ENCODE results near the gene EFCAB5.

Gene EFCAB5

DNA sequence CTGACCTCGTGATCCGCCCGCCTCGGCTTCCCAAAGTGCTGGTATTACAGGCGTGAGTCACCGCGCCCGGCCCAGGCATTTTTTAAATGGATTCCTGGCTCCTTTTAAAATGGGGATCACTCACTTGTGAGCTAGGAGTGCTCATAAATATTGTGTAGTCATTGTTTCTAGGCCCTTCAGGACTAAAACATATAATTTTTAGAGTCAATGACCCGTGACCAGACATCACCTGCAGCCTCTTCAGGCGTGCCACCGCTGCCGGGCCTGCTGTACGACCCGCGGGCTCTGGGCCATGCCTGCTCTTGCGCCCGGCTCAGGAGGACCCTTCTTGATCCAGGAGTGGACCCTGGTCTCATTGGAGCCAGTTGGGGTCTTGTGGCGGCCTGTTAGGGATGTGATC, 30.8 kb downstream of the EFCAB5 start:
- TF ChIP-seq GABPA (IDR thresholded peaks at IDR 0.05; ENCODE audit: low read depth) = no peak
- TF ChIP-seq POLR2AphosphoS5 (IDR thresholded peaks at IDR 0.05; ENCODE audit: low read depth) = no peak
- no peak for TF ChIP-seq SPI1 (IDR thresholded peaks at IDR 0.05; ENCODE audit: borderline replicate concordance, low read depth)
- TF ChIP-seq, protein P1, sequence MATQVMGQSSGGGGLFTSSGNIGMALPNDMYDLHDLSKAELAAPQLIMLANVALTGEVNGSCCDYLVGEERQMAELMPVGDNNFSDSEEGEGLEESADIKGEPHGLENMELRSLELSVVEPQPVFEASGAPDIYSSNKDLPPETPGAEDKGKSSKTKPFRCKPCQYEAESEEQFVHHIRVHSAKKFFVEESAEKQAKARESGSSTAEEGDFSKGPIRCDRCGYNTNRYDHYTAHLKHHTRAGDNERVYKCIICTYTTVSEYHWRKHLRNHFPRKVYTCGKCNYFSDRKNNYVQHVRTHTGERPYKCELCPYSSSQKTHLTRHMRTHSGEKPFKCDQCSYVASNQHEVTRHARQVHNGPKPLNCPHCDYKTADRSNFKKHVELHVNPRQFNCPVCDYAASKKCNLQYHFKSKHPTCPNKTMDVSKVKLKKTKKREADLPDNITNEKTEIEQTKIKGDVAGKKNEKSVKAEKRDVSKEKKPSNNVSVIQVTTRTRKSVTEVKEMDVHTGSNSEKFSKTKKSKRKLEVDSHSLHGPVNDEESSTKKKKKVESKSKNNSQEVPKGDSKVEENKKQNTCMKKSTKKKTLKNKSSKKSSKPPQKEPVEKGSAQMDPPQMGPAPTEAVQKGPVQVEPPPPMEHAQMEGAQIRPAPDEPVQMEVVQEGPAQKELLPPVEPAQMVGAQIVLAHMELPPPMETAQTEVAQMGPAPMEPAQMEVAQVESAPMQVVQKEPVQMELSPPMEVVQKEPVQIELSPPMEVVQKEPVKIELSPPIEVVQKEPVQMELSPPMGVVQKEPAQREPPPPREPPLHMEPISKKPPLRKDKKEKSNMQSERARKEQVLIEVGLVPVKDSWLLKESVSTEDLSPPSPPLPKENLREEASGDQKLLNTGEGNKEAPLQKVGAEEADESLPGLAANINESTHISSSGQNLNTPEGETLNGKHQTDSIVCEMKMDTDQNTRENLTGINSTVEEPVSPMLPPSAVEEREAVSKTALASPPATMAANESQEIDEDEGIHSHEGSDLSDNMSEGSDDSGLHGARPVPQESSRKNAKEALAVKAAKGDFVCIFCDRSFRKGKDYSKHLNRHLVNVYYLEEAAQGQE (IDR thresholded peaks at IDR 0.05; ENCODE audit: insufficient replicate concordance, low read depth) = no peak
- TF ChIP-seq, protein P2, sequence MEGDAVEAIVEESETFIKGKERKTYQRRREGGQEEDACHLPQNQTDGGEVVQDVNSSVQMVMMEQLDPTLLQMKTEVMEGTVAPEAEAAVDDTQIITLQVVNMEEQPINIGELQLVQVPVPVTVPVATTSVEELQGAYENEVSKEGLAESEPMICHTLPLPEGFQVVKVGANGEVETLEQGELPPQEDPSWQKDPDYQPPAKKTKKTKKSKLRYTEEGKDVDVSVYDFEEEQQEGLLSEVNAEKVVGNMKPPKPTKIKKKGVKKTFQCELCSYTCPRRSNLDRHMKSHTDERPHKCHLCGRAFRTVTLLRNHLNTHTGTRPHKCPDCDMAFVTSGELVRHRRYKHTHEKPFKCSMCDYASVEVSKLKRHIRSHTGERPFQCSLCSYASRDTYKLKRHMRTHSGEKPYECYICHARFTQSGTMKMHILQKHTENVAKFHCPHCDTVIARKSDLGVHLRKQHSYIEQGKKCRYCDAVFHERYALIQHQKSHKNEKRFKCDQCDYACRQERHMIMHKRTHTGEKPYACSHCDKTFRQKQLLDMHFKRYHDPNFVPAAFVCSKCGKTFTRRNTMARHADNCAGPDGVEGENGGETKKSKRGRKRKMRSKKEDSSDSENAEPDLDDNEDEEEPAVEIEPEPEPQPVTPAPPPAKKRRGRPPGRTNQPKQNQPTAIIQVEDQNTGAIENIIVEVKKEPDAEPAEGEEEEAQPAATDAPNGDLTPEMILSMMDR (IDR thresholded peaks at IDR 0.05; ENCODE audit: insufficient read depth, low read length) = no peak
- Histone ChIP-seq H3K4me3 (replicated peaks; ENCODE audit: insufficient read depth, low read length) (no peak overlapping the region), H3K27ac (replicated peaks) (no peak overlapping the region), H3K27me3 (ENCODE audit: insufficient read depth, poor library complexity, severe bottlenecking) (no peaks in the 10 kb centered on the region)
- DNase-seq (ENCODE audit: low read depth in 1 of 2, low spot score in 1 of 2) = no peak

DNA sequence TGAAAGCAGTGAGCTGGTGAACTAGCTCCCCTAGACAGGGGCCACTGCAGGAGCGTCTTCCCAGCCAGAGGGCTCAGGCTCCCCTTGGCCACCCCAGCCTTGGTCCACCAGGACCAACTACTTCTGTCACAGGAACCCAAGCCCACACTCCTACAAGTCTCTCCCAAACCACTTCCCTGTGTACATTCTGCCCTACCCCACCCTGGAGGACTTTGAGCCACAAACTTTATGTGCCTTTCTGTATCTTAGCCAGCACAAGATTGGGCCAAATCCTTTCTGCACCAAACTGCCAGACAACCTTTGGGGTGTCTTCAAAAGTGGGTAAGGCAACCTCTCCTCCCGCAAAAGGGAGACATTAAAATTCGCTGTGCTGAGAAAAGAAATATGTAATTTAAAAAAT, 31.6 kb downstream of the EFCAB5 start:
- Histone ChIP-seq H3K27ac (replicated peaks) (no peak overlapping the region), H3K27me3 (ENCODE audit: insufficient read depth, poor library complexity, severe bottlenecking) (no peaks in the 10 kb centered on the region), H3K4me3 (replicated peaks; ENCODE audit: insufficient read depth, low read length) (no peak overlapping the region)
- TF ChIP-seq, protein P1 (IDR thresholded peaks at IDR 0.05; ENCODE audit: insufficient replicate concordance, low read depth) = no peak
- TF ChIP-seq, protein P2 (IDR thresholded peaks at IDR 0.05; ENCODE audit: insufficient read depth, low read length) = no peak
- no peak for TF ChIP-seq GABPA (IDR thresholded peaks at IDR 0.05; ENCODE audit: low read depth)
- TF ChIP-seq SPI1 (IDR thresholded peaks at IDR 0.05; ENCODE audit: borderline replicate concordance, low read depth) = no peak
- TF ChIP-seq POLR2AphosphoS5 (IDR thresholded peaks at IDR 0.05; ENCODE audit: low read depth) = no peak
- no peak for DNase-seq (ENCODE audit: low read depth in 1 of 2, low spot score in 1 of 2)

DNA sequence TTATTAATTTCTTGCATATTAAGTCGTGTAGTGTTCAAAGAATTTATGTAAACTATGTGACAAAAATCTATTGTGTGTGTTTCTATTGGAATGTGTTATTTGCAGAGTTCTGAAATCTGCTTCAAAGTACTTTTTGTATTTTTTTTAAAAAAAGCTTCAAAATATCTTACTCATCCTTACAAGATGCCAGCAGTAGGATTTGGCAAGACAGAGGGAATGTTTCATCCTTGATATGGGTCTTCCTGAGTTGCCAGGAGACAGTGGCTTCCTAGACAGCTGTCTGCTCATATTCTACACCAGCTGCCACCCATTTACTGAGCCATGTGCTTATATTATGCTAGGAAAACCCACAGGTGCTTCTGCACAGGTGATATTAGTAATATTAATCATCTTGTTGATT, 36.4 kb downstream of the EFCAB5 start:
- Histone ChIP-seq H3K27me3 (ENCODE audit: insufficient read depth, poor library complexity, severe bottlenecking) (no peaks in the 10 kb centered on the region), H3K27ac (replicated peaks) (no peak overlapping the region), H3K4me3 (replicated peaks; ENCODE audit: insufficient read depth, low read length) (no peak overlapping the region)
- no peak for TF ChIP-seq POLR2AphosphoS5 (IDR thresholded peaks at IDR 0.05; ENCODE audit: low read depth)
- no peak for DNase-seq (ENCODE audit: low read depth in 1 of 2, low spot score in 1 of 2)

DNA sequence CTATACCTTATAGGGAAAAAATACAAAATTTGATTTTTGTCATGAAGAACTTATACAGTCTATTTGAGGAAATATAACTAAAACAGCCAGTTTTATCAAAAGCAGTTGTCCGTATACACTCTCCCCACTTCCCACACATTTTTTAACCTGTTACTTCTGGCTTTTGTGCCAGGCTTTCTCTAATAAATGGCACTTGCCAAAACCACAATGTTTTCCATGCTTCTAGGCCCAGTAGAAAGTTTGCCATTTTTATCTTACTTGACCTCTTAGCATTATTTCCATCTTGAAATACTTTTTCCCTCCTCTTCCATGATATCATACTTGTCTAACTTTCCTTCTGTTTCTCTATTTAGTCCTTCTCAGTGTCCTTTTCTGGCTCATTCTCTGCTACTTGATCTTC, 38.8 kb downstream of the EFCAB5 start:
- TF ChIP-seq, protein P2 (IDR thresholded peaks at IDR 0.05; ENCODE audit: insufficient read depth, low read length) = no peak
- TF ChIP-seq, protein P1 (IDR thresholded peaks at IDR 0.05; ENCODE audit: insufficient replicate concordance, low read depth) = no peak
- TF ChIP-seq GABPA (IDR thresholded peaks at IDR 0.05; ENCODE audit: low read depth) = no peak
- TF ChIP-seq SPI1 (IDR thresholded peaks at IDR 0.05; ENCODE audit: borderline replicate concordance, low read depth) = no peak
- no peak for TF ChIP-seq POLR2AphosphoS5 (IDR thresholded peaks at IDR 0.05; ENCODE audit: low read depth)
- no peaks in the 10 kb centered on the region for H3K27me3 ChIP-seq (ENCODE audit: insufficient read depth, poor library complexity, severe bottlenecking)
- DNase-seq (ENCODE audit: low read depth in 1 of 2, low spot score in 1 of 2) = no peak
- no peak overlapping the region for H3K4me3 ChIP-seq (replicated peaks; ENCODE audit: insufficient read depth, low read length)
- H3K27ac ChIP-seq (replicated peaks) = no peak overlapping the region

Data from HL-60 (cell line).